ENCODE results near the gene ITPR2.
"Not testable (repeated sequence)": the region's sequence is repeated elsewhere in the genome, so short reads cannot be mapped to it uniquely, and the experiment has no call there.

ITPR2 gene

GRCh38 chr12:26608273-26608672, 224.7 kb downstream of the ITPR2 start:
- Histone ChIP-seq H3K9ac (ENCODE audit: low read length) (no peak overlapping the region), H3K18ac (ENCODE audit: low read length) (no peak overlapping the region), H2BK5ac (ENCODE audit: low read depth, low read length, poor library complexity) (no peak overlapping the region), H3K4me3 (ENCODE audit: low read depth, low read length) (no peak overlapping the region), H3K4me2 (ENCODE audit: low read length) (no peak overlapping the region), H4K91ac (ENCODE audit: low read depth, low read length) (no peak overlapping the region), H3K14ac (ENCODE audit: low read length) (no peak overlapping the region), H3K79me2 (ENCODE audit: control insufficient read depth, insufficient read depth, low read length, poor library complexity) (no peaks in the 10 kb centered on the region), H2BK12ac (ENCODE audit: low read length) (no peak overlapping the region), H3K36me3 (ENCODE audit: control insufficient read depth in 1 of 2, insufficient read depth in 2 of 2, low read length in 2 of 2) (peaks cover 0 to 2% of the 10 kb centered on the region in 2 experiments), H3K27me3 (ENCODE audit: insufficient read depth, low read length) (no peaks in the 10 kb centered on the region), H3K4ac (ENCODE audit: low read depth, low read length) (no peak overlapping the region), H3K9me3 (ENCODE audit: insufficient read depth, low read depth, low read length) (no peaks in the 10 kb centered on the region), H4K12ac (ENCODE audit: low read depth, low read length) (no peak overlapping the region), H4K8ac (ENCODE audit: low read depth, low read length) (no peak overlapping the region), H3K79me1 (ENCODE audit: low read length) (no peaks in the 10 kb centered on the region), H2AFZ (ENCODE audit: insufficient read depth, low read length, poor library complexity) (no peak overlapping the region), H3K4me1 (ENCODE audit: control insufficient read depth in 1 of 2, insufficient read depth in 2 of 2, low read length in 2 of 2) (no peaks in the 10 kb centered on the region), H3K23ac (ENCODE audit: low read length) (no peak overlapping the region), H3K27ac (ENCODE audit: low read depth, low read length) (no peak overlapping the region), H2BK120ac (ENCODE audit: insufficient read depth, low read length, poor library complexity) (no peak overlapping the region), H2AK5ac (ENCODE audit: low read length) (no peak overlapping the region)
- WGBS (ENCODE audit: extremely low coverage, insufficient coverage, insufficient read length) = no CpG with 5 or more reads among the region's 12 CpGs
- DNase-seq = no peak

- H3K18ac ChIP-seq (ENCODE audit: low read length) = no peak overlapping the region
- no peak overlapping the region for H3K9ac ChIP-seq (ENCODE audit: low read length)
- H2BK12ac ChIP-seq (ENCODE audit: low read length) = no peak overlapping the region
- no peak overlapping the region for H2BK5ac ChIP-seq (ENCODE audit: low read depth, low read length, poor library complexity)
- H2AK5ac ChIP-seq (ENCODE audit: low read length) = no peak overlapping the region
- H3K36me3 ChIP-seq (ENCODE audit: control insufficient read depth in 1 of 2, insufficient read depth in 2 of 2, low read length in 2 of 2) = peaks cover 0 to 2% of the 10 kb centered on the region in 2 experiments
- H3K27me3 ChIP-seq (ENCODE audit: insufficient read depth, low read length) = no peaks in the 10 kb centered on the region
- no peaks in the 10 kb centered on the region for H3K9me3 ChIP-seq (ENCODE audit: insufficient read depth, low read depth, low read length)
- no peak overlapping the region for H3K27ac ChIP-seq (ENCODE audit: low read depth, low read length)
- no peak overlapping the region for H3K14ac ChIP-seq (ENCODE audit: low read length)
- no peak overlapping the region for H3K4me2 ChIP-seq (ENCODE audit: low read length)
- no peak overlapping the region for H4K12ac ChIP-seq (ENCODE audit: low read depth, low read length)
- H3K79me1 ChIP-seq (ENCODE audit: low read length) = no peaks in the 10 kb centered on the region
- H3K4ac ChIP-seq (ENCODE audit: low read depth, low read length) = no peak overlapping the region
- no peak overlapping the region for H4K91ac ChIP-seq (ENCODE audit: low read depth, low read length)
- no peak overlapping the region for H3K4me3 ChIP-seq (ENCODE audit: low read depth, low read length)
- no peak overlapping the region for H2BK120ac ChIP-seq (ENCODE audit: insufficient read depth, low read length, poor library complexity)
- DNase-seq = no peak
- H3K79me2 ChIP-seq (ENCODE audit: control insufficient read depth, insufficient read depth, low read length, poor library complexity) = no peaks in the 10 kb centered on the region
- H4K8ac ChIP-seq (ENCODE audit: low read depth, low read length) = no peak overlapping the region
- no peaks in the 10 kb centered on the region for H3K4me1 ChIP-seq (ENCODE audit: control insufficient read depth in 1 of 2, insufficient read depth in 2 of 2, low read length in 2 of 2)
- H3K23ac ChIP-seq (ENCODE audit: low read length) = no peak overlapping the region
- no peak overlapping the region for H2AFZ ChIP-seq (ENCODE audit: insufficient read depth, low read length, poor library complexity)
These were observed 226.1 kb downstream of the ITPR2 start for GRCh38 chr12:26606911-26607310.

GRCh38 chr12:26604813-26605212, 228.2 kb downstream of the ITPR2 start:
- H3K79me2 ChIP-seq (ENCODE audit: control insufficient read depth, insufficient read depth, low read length, poor library complexity); H2AFZ ChIP-seq (ENCODE audit: insufficient read depth, low read length, poor library complexity); H3K14ac ChIP-seq (ENCODE audit: low read length); H3K23ac ChIP-seq (ENCODE audit: low read length); H2BK12ac ChIP-seq (ENCODE audit: low read length); H3K79me1 ChIP-seq (ENCODE audit: low read length); H3K9ac ChIP-seq (ENCODE audit: low read length); H4K8ac ChIP-seq (ENCODE audit: low read depth, low read length); H4K91ac ChIP-seq (ENCODE audit: low read depth, low read length); H3K4ac ChIP-seq (ENCODE audit: low read depth, low read length); DNase-seq; H3K4me3 ChIP-seq (ENCODE audit: low read depth, low read length); H3K27ac ChIP-seq (ENCODE audit: low read depth, low read length); H3K4me1 ChIP-seq (ENCODE audit: control insufficient read depth in 1 of 2, insufficient read depth in 2 of 2, low read length in 2 of 2); H2BK5ac ChIP-seq (ENCODE audit: low read depth, low read length, poor library complexity); H2AK5ac ChIP-seq (ENCODE audit: low read length); H2BK120ac ChIP-seq (ENCODE audit: insufficient read depth, low read length, poor library complexity); H3K4me2 ChIP-seq (ENCODE audit: low read length); H3K27me3 ChIP-seq (ENCODE audit: insufficient read depth, low read length); H3K9me3 ChIP-seq (ENCODE audit: insufficient read depth, low read depth, low read length); H3K36me3 ChIP-seq (ENCODE audit: control insufficient read depth in 1 of 2, insufficient read depth in 2 of 2, low read length in 2 of 2); H3K18ac ChIP-seq (ENCODE audit: low read length); H4K12ac ChIP-seq (ENCODE audit: low read depth, low read length): not testable (repeated sequence)
- no CpG with 5 or more reads among the region's 7 CpGs for WGBS (ENCODE audit: extremely low coverage, insufficient coverage, insufficient read length)

DNA sequence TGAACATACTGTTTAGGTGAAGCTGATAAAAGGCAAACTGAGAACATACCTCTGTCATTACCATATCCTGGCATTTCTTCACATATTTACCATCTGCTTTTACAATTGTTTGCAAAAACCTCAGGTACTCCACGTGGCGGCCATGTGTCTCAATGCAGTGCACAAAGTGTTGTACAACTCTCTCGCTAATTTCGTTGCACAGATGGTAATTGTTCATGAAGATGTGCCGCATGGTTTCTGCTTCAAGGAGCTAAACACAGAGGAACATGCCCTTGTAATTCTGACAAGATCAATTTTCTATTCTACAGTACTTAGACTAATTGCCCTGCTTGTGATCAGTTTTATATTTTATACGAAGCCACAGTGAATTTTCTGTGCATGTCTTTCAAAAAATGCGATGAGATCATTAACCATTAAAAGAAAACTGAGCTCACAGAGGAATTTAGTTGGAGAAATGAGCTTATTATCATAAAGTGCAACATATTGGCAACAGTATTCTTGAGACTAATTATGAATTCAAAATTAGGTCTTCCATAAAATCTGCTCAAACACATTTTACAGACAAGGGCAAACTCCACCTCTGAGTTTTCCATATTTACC, 233.8 kb downstream of the ITPR2 start:
- H3K23ac ChIP-seq (ENCODE audit: low read length) = no peak overlapping the region
- H3K79me2 ChIP-seq (ENCODE audit: control insufficient read depth, insufficient read depth, low read length, poor library complexity) = no peaks in the 10 kb centered on the region
- no peak overlapping the region for H2AK5ac ChIP-seq (ENCODE audit: low read length)
- no peaks in the 10 kb centered on the region for H3K4me1 ChIP-seq (ENCODE audit: control insufficient read depth in 1 of 2, insufficient read depth in 2 of 2, low read length in 2 of 2)
- no peaks in the 10 kb centered on the region for H3K27me3 ChIP-seq (ENCODE audit: insufficient read depth, low read length)
- no peak overlapping the region for H3K18ac ChIP-seq (ENCODE audit: low read length)
- H2BK5ac ChIP-seq (ENCODE audit: low read depth, low read length, poor library complexity) = no peak overlapping the region
- H3K4ac ChIP-seq (ENCODE audit: low read depth, low read length) = no peak overlapping the region
- no peak overlapping the region for H4K91ac ChIP-seq (ENCODE audit: low read depth, low read length)
- no peak overlapping the region for H4K12ac ChIP-seq (ENCODE audit: low read depth, low read length)
- H3K4me2 ChIP-seq (ENCODE audit: low read length) = no peak overlapping the region
- H3K27ac ChIP-seq (ENCODE audit: low read depth, low read length) = no peak overlapping the region
- no peak for DNase-seq
- no peak overlapping the region for H3K14ac ChIP-seq (ENCODE audit: low read length)
- H3K4me3 ChIP-seq (ENCODE audit: low read depth, low read length) = no peak overlapping the region
- no peak overlapping the region for H4K8ac ChIP-seq (ENCODE audit: low read depth, low read length)
- no peaks in the 10 kb centered on the region for H3K79me1 ChIP-seq (ENCODE audit: low read length)
- H2AFZ ChIP-seq (ENCODE audit: insufficient read depth, low read length, poor library complexity) = no peak overlapping the region
- H2BK120ac ChIP-seq (ENCODE audit: insufficient read depth, low read length, poor library complexity) = no peak overlapping the region
- WGBS (ENCODE audit: extremely low coverage, insufficient coverage, insufficient read length) = no CpG with 5 or more reads among the region's 7 CpGs
- no peaks in the 10 kb centered on the region for H3K9me3 ChIP-seq (ENCODE audit: insufficient read depth, low read depth, low read length)
- H3K9ac ChIP-seq (ENCODE audit: low read length) = no peak overlapping the region
- H3K36me3 ChIP-seq (ENCODE audit: control insufficient read depth in 1 of 2, insufficient read depth in 2 of 2, low read length in 2 of 2) = peaks cover 0 to 3% of the 10 kb centered on the region in 2 experiments
- no peak overlapping the region for H2BK12ac ChIP-seq (ENCODE audit: low read length)

Data from trophoblast cell (in vitro differentiated cells and primary cell).